Fibroblast of skin of right quadriceps (primary cell): ENCODE measurements around the gene EPB41L2.
A peak's percentile ranks its signal among the peaks of the same experiment; 100 is the strongest.
"Not testable (repeated sequence)": the region's sequence is repeated elsewhere in the genome, so short reads cannot be mapped to it uniquely, and the experiment has no call there.

Source experiments
- DNase-seq: peaks from one replicate; pipeline ENCODE4 v3.0.0-alpha.2; 2013

The EPB41L2 gene

DNA sequence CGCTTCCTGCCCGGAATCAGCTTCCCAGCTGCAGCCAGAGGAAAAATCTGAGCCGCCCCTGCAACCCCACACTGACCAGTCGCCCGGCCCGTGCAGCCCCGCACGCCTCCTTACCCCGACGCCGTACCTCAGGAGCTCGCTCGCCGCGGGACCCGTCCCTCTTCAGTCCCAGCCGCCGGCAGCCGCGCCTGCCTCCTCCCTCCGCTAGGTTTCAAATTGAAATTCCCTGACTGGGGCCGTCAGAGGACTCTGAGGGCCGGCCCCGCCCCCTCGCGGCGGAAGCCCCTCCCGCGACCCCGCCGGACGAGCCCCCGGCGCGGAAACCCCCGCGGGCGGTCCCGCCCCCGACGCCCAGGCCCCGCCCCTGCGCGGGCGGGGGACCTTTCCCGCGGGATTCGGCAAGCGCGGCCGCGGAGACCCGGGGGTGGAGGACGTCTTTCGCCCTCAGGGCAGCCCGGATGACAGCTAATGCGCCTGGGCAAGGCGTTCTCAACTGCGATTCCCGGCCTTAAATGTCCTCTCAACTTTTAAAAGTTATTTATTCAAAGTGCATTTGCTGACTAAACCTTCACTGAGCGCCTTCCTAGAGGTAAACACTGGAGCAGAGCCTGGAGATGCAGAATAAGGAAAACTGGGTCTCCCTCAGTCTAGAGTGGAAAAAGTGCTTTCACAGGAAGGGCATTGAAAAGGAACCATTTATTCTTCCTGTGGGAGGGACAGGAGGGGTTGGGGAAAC, at the start of gene EPB41L2:
TSS of gene EPB41L2 (minus strand) at position 218 of the 736 bp plus-strand sequence. CDS start 106,760 bp downstream, outside the sequence.
- peak; percentile 91 for DNase-seq

DNA sequence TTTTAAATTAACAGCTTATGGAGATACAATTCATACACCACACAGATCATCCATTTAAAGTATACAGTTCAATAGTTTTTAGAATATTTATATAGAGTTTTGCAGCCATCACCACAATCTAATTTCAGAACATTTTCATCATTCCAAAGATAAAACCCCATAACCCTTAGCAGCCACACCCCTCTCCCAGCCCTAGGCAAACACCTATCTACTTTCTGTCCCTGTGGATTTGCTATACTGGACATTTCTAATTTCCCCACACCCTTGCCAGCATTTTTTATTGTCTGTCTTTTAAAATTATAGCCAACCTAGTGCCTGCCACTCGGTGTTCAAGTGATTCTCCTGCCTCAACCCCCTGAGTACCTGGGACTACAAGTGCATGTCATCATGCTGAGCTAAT, 49.2 kb upstream of the EPB41L2 start:
- DNase-seq, result no peak

DNA sequence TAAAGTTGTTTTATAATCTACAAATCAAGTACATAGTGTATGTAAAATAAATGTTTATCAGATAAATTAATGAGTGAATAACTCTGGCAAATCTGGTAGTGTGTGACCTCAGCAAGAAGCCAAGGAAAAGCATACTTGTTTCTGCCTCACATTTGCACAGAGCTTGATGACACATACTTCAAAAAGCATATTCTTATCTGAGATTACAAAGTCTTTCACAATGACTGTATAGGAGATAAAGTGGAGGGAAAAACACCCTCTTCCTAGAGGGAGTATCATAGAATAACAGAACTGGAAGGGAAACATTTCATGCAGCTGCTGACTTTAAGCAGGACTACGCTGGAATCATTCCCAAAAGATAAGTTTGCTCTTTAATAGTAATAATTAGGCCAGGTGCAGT, 44.1 kb upstream of the EPB41L2 start:
- peak; percentile 60 for DNase-seq

DNA sequence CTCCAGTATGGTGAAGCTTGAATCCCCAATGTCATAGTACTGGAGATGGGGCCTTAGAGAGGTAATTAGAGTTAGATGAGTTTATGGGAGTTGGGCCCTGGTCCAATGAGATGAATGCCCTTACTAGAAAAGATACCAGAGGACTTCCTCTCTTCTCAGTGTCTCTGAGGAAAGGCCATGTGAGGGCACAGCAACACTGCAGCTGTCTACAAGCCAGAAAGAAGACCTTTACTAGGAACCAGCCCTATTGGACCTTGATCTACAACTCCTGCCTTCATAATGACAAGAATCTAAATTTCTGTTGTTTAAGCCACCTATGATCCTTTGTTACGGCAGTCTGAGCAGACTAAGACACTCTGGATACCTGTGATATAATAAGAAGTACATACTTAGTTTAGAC, 40.9 kb upstream of the EPB41L2 start:
- DNase-seq, result no peak

DNA sequence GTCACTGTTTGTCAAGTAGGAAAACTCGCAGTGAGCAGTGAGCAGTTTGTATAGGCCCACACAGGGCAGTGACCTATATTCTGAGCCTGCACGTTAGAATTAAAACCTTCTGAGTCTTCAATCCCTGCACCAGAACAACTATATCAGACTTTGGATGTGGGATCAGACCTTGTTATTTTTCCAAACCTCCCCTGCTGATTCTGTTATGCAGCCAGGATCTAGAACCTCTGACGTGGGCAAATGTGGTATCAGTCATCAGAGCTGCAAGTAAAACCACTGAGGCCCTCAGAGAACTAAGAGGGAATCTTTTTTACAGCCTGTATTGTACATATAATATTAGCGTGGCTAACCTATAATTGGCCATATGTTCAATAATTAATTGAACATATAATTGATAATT, 40.3 kb upstream of the EPB41L2 start:
- peak; percentile 19 for DNase-seq

DNA sequence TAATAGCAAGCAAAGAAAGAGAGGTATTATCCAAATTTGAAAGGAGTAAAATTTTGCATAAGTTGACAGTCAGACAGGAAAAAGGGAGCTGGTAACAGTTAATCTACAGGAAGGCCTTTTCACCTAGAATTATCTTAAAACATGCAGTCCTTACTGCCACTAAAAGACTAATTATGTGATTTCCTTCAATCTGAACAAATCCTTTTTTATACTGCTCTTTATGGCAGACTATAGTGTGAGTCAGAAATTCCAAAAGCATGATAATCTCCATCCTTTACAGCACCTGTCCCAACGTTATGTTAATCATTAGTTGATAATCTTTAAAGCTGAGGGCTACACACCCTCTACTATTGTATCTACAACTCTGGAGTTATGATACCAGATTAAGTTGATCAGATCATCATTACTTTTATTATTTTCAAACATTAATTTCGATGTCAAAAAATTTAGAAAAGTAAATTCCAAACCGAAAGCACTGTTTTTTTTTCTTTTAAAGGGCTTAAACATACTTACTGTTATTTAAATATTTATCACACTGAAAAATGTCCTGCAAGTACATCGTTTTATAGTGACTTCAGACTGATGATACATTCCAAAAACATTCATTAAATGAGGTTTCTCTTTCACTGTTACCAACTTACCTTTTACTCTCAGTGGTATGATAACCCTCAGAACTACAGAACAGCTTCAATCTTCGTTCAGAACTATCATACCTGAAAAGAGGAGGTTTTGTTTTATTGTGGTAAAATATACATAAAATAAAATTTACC, 39.1 kb upstream of the EPB41L2 start:
- DNase-seq, result peak; percentile 20

DNA sequence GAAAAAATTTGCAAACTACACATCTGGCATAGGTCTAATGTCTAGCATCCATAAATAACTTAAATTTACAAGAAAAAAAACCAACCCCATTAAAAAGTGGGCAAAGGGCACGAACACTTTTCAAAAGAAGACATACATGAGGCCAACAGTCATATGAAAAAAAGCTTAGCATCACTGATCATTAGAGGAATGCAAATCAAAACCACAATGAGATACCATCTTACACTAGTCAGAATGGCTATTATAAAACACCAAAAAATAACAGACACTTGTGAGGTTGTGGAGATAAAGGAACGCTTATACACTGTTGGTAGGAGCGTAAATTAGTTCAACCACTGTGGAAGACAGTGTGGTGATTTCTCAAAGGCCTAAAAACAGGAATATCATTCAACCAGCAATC, 33.7 kb upstream of the EPB41L2 start:
- peak; percentile 59 for DNase-seq

DNA sequence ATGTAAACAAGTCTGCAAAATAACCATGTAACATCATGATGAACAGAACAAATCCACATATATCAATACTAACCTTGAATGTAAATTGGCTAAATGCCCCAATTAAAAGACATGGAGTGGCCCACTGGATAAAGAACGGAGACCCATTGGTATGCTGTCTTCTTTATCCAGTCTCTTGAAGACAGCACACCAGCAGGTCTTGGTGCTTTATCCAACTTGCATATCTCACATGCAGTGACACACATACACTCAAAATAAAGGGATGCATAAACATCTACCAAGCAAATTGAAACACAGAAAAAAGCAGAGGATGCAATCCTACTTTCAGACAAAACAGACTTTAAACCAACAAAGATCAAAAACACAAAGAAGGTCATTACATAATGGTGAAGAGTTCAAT, 30.3 kb upstream of the EPB41L2 start:
- no peak for DNase-seq

DNA sequence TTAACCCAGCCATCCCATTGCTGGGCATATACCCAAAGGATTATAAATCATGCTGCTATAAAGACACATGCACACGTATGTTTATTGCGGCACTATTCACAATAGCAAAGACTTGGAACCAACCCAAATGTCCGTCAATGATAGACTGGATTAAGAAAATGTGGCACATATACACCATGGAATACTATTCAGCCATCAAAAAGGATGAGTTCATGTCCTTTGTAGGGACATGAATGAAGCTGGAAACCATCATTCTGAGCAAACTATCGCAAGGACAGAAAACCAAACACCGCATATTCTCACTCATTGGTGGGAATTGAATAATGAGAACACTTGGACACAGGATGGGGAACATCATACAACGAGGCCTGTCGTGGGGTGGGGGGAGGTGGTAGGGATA, 28.9 kb upstream of the EPB41L2 start:
- not testable (repeated sequence) for DNase-seq

DNA sequence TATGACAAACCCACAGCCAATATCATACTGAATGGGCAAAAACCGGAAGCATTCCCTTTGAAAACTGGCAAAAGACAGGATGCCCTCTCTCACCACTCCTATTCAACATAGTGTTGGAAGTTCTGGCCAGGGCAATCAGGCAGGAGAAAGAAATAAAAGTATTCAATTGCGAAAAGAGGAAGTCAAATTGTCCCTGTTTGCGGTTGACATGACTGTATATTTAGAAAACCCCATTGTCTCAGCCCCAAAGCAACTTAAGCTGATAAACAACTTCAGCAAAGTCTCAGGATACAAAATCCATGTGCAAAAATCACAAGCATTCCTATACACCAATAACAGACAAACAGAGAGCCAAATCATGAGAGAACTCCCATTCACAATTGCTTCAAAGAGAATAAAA, 27.3 kb upstream of the EPB41L2 start:
- DNase-seq, result not testable (repeated sequence)

DNA sequence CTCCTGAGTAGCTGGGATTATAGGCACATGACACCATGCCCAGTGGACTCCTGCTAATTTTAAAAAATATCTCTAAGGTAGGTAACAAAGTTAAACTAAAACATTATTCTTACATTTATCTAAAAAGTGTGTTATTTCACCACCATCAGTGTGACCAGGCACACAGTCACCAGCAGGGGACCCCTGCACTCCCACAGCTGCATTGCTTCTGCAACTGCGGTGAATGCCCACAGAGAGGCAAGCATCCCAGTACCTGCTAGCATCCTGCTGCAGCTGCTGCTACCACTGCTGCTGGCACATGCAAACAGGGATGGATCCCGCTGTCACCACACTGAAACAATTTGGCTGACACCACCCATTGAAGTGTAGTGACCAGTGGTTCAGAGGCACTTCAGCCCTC, 21.9 kb upstream of the EPB41L2 start:
- no peak for DNase-seq

DNA sequence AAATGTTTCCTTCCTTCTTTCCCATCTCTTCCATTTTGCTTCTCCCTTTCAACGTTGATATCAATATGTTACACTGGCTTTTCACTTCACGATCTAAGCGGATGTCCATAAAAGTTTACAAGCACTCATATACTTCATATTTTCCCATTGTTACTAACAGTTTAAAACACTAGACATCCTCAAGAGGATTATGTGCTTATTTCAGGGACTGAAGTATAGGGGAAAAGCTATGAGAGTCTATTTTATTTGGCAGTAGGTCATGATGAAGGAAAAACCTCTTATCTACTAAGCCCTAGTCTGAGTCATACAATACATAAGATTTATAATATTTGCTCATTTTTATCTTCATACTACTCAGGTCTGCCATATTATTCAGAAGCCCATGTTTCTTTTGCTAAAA, 20.6 kb upstream of the EPB41L2 start:
- DNase-seq, result no peak

DNA sequence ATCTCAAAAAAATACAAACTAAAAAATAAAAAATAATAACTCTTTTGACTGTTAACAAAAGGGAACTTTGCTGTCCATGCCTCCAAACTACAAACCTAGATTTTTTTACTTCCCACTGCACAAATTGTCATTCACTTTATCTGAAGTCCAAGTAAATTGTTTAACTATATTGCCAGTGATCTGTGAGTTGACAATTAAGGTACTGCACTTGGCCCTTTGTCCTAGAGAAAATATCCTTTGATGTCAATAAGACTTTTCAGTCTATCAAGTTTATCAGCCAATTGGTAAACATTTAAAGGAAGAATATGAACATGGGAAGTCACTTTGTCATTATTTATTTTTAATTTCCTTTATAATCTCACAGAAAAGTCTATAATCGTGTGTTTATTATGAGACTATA, 19.3 kb upstream of the EPB41L2 start:
- DNase-seq, result no peak

DNA sequence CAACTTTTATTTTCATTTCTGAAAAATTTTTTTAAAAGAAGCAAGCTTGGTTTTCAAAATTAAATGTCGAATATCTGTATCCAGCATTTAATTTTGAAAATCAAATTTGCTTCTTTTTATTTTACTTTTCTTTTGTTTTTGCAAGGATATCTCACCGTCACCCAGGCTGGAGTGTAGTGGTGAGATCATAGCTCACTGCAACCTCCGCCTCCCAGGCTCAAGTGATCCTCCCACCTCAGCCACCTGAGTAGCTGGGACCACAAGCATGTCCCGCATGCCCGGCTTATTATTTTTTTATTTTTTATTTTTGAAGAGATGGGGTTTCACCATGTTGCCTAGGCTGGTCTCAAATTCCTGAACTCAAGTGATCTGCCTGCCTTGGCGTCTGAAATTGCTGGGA, 17.0 kb upstream of the EPB41L2 start:
- DNase-seq, result no peak

DNA sequence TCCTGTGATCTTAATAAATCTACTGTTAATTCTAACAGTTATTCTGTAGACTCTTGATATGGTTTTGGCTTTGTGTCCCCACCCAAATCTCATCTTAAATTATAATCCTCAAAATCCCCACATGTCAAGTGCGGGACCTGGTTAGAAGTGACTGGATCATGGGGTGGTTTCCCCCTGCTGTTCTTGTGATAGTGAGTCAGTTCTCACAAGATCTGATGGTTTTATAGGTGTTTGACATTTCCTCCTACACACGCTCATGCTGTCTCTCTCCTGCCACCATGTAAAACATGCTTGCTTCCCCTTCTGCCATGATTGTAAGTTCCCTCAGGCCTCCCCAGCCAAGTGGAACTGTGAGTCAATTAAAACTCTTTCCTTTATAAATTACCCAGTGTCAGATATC, 10.5 kb upstream of the EPB41L2 start:
- DNase-seq, result no peak

DNA sequence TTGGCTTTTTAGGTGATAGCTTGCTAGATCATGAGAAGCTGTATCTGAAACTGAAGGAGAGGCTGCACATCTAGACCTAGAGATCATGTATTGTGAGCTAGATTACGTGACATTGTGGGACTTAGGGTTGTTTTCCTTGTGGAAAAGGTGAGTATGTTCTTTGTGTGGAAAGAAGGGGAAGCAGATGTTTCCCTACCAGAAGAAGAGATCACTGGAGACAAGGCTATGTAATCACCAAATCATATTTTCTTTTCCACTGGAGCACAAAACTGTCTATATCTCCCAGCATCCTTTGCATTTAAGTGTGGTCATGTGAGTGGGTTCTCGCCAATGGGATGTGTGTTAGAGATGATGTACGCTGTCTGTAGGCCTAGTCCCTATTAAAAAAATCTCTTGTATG, 7.0 kb upstream of the EPB41L2 start:
- DNase-seq, result no peak

DNA sequence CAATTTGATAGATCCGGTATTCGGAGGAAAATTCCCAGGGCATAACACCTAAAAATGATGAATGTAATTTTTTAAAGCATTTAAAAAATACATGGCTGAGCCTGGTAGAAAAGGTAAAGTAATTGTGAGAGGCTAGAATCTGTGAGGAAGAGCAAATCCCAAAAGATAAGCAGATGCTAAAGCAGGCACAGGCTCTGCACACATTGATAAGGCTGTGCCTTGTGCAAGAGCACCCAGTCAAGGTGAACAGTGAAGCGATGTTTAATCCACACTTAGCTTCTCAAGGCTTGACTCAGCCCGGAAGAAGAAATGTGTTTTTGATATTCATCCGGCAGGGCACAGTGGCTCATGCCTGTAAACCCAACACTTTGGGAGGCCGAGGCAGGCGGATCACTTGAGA, 5.1 kb upstream of the EPB41L2 start:
- no peak for DNase-seq

DNA sequence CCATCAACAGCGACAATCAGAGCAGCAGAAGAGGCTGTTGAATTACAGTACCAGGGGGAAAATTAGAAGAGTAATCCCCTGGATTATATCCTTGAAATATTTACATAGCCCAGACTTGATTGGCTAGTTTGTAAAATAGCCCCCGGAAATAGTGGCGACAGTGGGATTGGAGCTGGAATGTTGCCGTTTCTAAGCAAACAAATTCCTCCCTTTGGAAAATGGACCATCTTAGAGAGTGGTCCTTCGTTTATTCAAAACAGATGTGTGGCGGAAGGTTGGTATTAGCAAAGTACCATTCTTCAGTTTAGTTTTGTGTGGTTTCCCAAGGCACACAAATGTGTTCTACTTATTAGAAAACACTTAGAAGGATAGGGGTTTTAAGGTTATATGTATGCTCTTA, 4.5 kb upstream of the EPB41L2 start:
- DNase-seq, result no peak

DNA sequence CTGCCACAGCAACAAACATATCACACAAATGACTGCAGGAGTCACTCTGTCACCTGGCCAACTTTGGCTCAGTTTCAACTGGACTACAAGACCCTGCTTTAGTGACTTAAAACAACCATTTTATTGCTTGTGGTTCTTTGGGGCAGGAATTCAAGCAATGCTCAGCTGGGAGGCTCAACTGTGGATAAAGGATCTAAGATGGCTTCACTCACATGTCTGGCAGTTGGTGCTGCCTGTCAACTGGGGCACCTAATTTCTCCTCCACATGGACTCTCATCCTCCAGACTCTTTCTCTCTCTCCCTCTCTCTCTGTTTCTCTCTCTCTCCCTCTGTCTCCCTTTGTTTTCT, 2.8 kb upstream of the EPB41L2 start:
- no peak for DNase-seq

DNA sequence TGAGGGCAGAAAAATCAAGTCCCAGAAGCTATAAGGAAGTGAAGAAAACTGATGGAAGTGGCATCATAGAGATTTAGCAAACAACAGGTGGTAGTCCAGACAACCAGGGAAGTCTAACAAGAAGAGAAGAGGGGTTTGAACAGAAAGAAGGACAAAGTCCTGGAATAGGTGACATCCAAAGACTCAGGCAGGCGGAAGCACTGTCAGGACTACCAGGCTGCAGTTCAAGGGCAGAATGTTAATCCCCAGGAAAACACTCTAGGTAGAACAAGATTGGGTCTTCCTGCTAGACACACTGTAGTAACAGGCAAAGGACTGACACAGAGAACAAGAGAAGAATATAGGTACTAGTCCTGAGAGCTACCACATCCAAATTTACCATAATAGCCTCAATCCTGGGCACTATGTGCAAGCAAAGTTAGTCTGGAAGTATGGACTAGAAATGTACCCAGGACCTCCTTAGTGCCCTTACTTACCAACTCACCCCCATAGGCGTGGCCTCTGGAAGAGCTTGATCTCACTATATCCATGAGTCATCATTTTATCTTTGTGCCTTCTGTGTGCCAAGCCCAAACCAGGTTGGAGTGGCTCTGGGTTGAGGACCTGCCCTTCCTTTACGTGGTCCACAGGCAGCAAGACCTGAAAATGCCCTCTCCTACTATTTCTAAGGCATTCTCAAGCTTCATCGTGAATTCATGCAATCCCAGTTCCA, 2.2 kb upstream of the EPB41L2 start:
- no peak for DNase-seq

DNA sequence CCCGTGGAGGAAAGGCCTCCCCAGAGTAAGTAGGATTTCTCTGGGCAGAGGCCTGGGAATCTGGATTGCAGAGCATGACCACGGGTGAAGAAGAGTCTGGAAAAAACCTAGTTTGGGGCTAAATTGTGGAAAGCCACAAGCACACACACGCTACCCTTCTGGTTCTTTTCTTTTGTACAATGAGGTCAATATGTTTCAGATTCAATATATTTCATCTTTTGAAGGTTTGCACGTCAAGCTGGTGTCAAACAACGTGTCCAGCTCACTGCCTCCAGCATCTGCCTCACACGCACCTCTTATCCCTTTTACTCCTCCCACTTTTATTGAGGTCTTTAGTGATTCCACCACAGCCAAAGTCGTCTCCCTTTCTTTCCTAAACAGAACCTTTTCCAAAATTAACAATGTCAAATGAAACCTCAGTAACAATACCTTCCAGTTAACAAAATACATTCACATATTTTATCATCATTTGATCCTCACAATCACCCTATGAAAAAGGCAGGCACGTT, 773 bp upstream of the EPB41L2 start:
- no peak for DNase-seq

DNA sequence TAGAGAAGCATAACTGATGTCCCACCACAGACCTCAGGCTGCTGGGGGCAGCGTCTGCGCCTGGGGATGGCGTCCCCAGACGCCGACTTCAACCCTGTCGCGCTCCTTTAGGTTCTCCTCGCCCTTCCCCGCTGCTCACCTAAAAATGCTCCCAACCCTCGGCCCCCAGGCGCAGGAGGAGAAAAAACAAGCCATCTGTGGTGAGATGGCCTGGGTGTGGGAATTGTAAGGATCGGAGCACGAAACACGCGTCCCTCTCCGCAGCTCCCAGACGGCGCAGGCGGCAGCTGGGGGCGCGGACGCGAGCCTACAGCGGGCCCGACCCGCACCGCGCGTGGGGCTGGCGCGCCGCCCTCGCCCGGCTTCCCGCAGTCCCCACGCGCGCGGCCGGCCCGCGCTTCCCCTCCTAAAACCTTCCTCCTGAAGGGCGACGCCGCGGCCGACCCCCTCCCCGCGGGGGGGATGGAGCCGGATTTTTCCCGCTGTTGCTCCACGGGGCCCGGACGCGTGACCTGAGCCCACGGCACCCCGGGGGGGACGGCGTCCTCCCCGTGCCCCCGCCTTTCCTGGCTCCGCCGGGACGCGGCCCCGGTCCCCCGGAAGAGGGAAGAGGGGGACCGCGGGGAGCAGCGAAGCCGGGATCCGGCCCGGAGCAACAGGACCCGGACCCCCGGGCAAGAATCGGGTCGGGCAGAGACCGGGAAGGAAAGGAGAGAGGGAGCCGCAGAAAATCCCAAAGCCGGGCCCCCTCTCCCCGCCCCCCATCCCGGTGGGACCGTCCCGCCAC, 611 bp downstream of the EPB41L2 start:
- DNase-seq, result no peak

DNA sequence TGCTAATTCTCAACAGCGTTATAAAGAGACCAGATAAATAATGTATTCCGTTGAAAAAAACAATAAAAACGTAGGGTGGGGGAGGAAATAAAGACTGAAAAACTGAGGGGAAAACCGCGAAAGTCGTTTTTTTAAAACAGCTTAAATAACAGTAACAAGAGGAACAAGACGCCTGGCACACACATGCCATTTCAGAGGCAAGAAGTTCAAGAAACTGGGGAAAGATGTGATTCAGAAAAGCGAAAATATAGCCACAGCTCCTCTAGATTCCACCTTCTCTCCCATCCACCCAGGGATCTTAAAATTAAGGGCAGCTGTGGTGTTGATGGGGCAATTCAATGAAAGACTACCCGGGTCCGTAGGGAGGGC, 1.3 kb downstream of the EPB41L2 start:
- no peak for DNase-seq
